ENCODE data around the gene DCUN1D4. TPM values are rescaled to one million over a fixed set of nuclear protein-coding genes. Genes with fewer than 3 reads are reported as not detected.

The DCUN1D4 gene
- polyA plus RNA-seq, 4 donors = 49.1 to 70.1 (median 55.6) TPM

GRCh38 chr4:51958199-51958968 is 115.4 kb downstream of the DCUN1D4 start:
- no peak for DNase-seq (ENCODE audit: low read depth in 4 of 4, low spot score in 2 of 4)

- no peak for DNase-seq (ENCODE audit: low read depth in 4 of 4, low spot score in 2 of 4)
Measured at GRCh38 chr4:51960486-51960885, 117.5 kb downstream of the DCUN1D4 start.

GRCh38 chr4:51963841-51964517 is 121.0 kb downstream of the DCUN1D4 start:
- peak in 1 of 4 donors; percentile 15 for DNase-seq (ENCODE audit: low read depth in 4 of 4, low spot score in 2 of 4)

GRCh38 chr4:51965862-51966261 is 122.9 kb downstream of the DCUN1D4 start:
- DNase-seq (ENCODE audit: low read depth in 4 of 4, low spot score in 2 of 4) = no peak

Other genes with a start within 250 kb of the DCUN1D4 start
- gene LRRC66, start 177.2 kb downstream of the DCUN1D4 start, polyA plus RNA-seq (ENCODE audit: insufficient read length in 4 of 4) = 1 to 10 TPM in 2 of 4 donors, under 1 TPM in 2; 0.52 to 1.2 (median 0.86) TPM
- 10 to 100 TPM; 39.1 to 53.1 (median 51.2) TPM for gene SGCB, start 195.1 kb downstream of the DCUN1D4 start, polyA plus RNA-seq (ENCODE audit: insufficient read length in 4 of 4)
- 1 to 10 TPM; 1.1 to 1.7 (median 1.4) TPM for gene SPATA18, start 208.2 kb downstream of the DCUN1D4 start, polyA plus RNA-seq (ENCODE audit: insufficient read length in 4 of 4)